Hypothalamus (tissue), 51 donors: ENCODE data around the gene PRAME.
A peak's percentile ranks its signal among the peaks of the same experiment; 100 is the strongest.
"Not testable (repeated sequence)": the region's sequence is repeated elsewhere in the genome, so short reads cannot be mapped to it uniquely, and the experiment has no call there.

Experiments
- DNase-seq, 51 donors: peaks; one replicate each; lab custom pipeline; 2025; lab: John Stamatoyannopoulos, UW

PRAME gene

GRCh38 chr22:22528780-22529179 lies 30.3 kb downstream of the PRAME start:
- no peak for DNase-seq

- no peak for DNase-seq
Observed at GRCh38 chr22:22527312-22527711, 31.8 kb downstream of the PRAME start.

GRCh38 chr22:22526125-22526912 lies 32.7 kb downstream of the PRAME start:
- no peak for DNase-seq

GRCh38 chr22:22523494-22523893 lies 35.6 kb downstream of the PRAME start:
- no peak for DNase-seq

- DNase-seq, result no peak
Observed at GRCh38 chr22:22521631-22522030, 37.4 kb downstream of the PRAME start.

- no peak for DNase-seq
Observed at GRCh38 chr22:22520667-22521602, 38.1 kb downstream of the PRAME start.

GRCh38 chr22:22520020-22520656 lies 38.9 kb downstream of the PRAME start, which contains the start of gene ZNF280A:
ZNF280A (minus strand) TSS chr22:22520270; CDS start chr22:22515630, 4,640 bp downstream.
- DNase-seq, result no peak

- DNase-seq, result no peak
Observed at GRCh38 chr22:22519591-22519990, 39.5 kb downstream of the PRAME start.

- no peak for DNase-seq
Observed at GRCh38 chr22:22516992-22517391, 42.1 kb downstream of the PRAME start.

GRCh38 chr22:22515890-22516289 lies 43.2 kb downstream of the PRAME start:
- no peak for DNase-seq

GRCh38 chr22:22514431-22514830 lies 44.6 kb downstream of the PRAME start:
- DNase-seq, result not testable (repeated sequence)

GRCh38 chr22:22513619-22514018 lies 45.4 kb downstream of the PRAME start:
- no peak for DNase-seq

- DNase-seq, result no peak
Observed at GRCh38 chr22:22512951-22513350, 46.1 kb downstream of the PRAME start.

- not testable (repeated sequence) for DNase-seq
Observed at GRCh38 chr22:22510833-22511232, 48.2 kb downstream of the PRAME start.

- not testable (repeated sequence) for DNase-seq
Observed at GRCh38 chr22:22509912-22510311, 49.2 kb downstream of the PRAME start.

GRCh38 chr22:22508274-22509176 lies 50.5 kb downstream of the PRAME start, which contains the start of gene ZNF280B:
ZNF280B (minus strand) TSS chr22:22508742; CDS start chr22:22489398, 19,344 bp downstream.
- DNase-seq, result peak; percentile 5 to 79 (median 51)

GRCh38 chr22:22507743-22508273 lies 51.3 kb downstream of the PRAME start:
- DNase-seq, result peak in 1 of 51 donors; percentile 50

- no peak for DNase-seq
Observed at GRCh38 chr22:22506736-22507135, 52.3 kb downstream of the PRAME start.

GRCh38 chr22:22498267-22498666 lies 60.8 kb downstream of the PRAME start:
- no peak for DNase-seq
